Bronchial epithelial cell (primary cell): ENCODE measurements around the gene ZNF416. TPM values are rescaled to one million over a fixed set of nuclear protein-coding genes. Genes with fewer than 3 reads are reported as not detected.
A peak's percentile ranks its signal among the peaks of the same experiment; 100 is the strongest.

Source experiments
- DNase-seq: peaks from one replicate; pipeline ENCODE4 v3.0.0-alpha.2; 2010; ENCODE audit warnings: low read depth
- FAIRE-seq: peaks from 2 replicates; lab custom pipeline; 2011; peaks lifted over from hg19 to GRCh38; lab: Jason Lieb, UNC
- H3K27me3 ChIP-seq: 2 replicates; pipeline ENCODE4 v1.5.1; 2011; ENCODE audit warnings: low read length; ENCODE audit not compliant: control insufficient read depth, insufficient read depth
- H3K36me3 ChIP-seq: 2 replicates; pipeline ENCODE4 v1.5.1; 2011; ENCODE audit warnings: low read length; ENCODE audit not compliant: control insufficient read depth, insufficient read depth
- H3K4me3 ChIP-seq: 2 replicates; pipeline ENCODE4 v1.5.1; 2011; ENCODE audit warnings: mild to moderate bottlenecking, low read depth, low read length, control low read depth
- CTCF ChIP-seq: IDR thresholded peaks from 2 replicates; pipeline ENCODE4 v1.5.1; 2011; ENCODE audit warnings: mild to moderate bottlenecking, moderate library complexity, low read length, control low read depth, inconsistent platforms; ENCODE audit not compliant: insufficient read depth, severe bottlenecking
- total RNA-seq: library from RNA; depleted of rRNA; stranded (reverse); fragments of >200 nt; gene quantifications from 2 replicates; pipeline ENCODE4 v1.2.1, GENCODE V29; 2014

The ZNF416 gene
- total RNA-seq, 1 donor from 2014 or later: 5.5 TPM

GRCh38 chr19:57558525-57558924 lies 20.2 kb downstream of the ZNF416 start:
- TF ChIP-seq CTCF: peak; percentile 14
- DNase-seq: peak; percentile 8
- FAIRE-seq: no peak
- Histone ChIP-seq H3K27me3 (no peaks in the 10 kb centered on the region), H3K36me3 (peaks cover 16% of the 10 kb centered on the region), H3K4me3 (peak overlapping the region; percentile 99)

- no peak for FAIRE-seq
- TF ChIP-seq CTCF: no peak
- Histone ChIP-seq H3K36me3 (peaks cover 23% of the 10 kb centered on the region), H3K27me3 (no peaks in the 10 kb centered on the region), H3K4me3 (no peak overlapping the region)
- no peak for DNase-seq
These were observed 21.1 kb downstream of the ZNF416 start for GRCh38 chr19:57557659-57558058.

- no peaks in the 10 kb centered on the region for H3K27me3 ChIP-seq
- peak; percentile 52 for FAIRE-seq
- TF ChIP-seq CTCF: no peak
These were observed 26.3 kb downstream of the ZNF416 start for GRCh38 chr19:57552432-57552831.

GRCh38 chr19:57546513-57546912 lies 32.2 kb downstream of the ZNF416 start:
- no peak for TF ChIP-seq CTCF
- no peak overlapping the region for H3K4me3 ChIP-seq
- peaks cover 18% of the 10 kb centered on the region for H3K36me3 ChIP-seq

More at GRCh38 chr19:57552432-57552831, 26.3 kb downstream of the ZNF416 start:
- H3K4me3 ChIP-seq: no peak overlapping the region
- peaks cover 33% of the 10 kb centered on the region for H3K36me3 ChIP-seq
- DNase-seq: no peak

GRCh38 chr19:57537953-57538547 lies 40.7 kb downstream of the ZNF416 start:
- no peak for TF ChIP-seq CTCF
- FAIRE-seq: no peak

More at GRCh38 chr19:57546513-57546912, 32.2 kb downstream of the ZNF416 start:
- FAIRE-seq (no peak), DNase-seq (no peak)
- no peaks in the 10 kb centered on the region for H3K27me3 ChIP-seq

More at GRCh38 chr19:57537953-57538547, 40.7 kb downstream of the ZNF416 start:
- H3K4me3 ChIP-seq: no peak overlapping the region
- DNase-seq: no peak
- peaks cover 8% of the 10 kb centered on the region for H3K36me3 ChIP-seq
- H3K27me3 ChIP-seq: no peaks in the 10 kb centered on the region
